GM19438 (cell line): ENCODE measurements around the gene TRAPPC6A.

Experiments
- ATAC-seq: cut with Tn5 transposase; IDR thresholded peaks from one replicate; pipeline ENCODE4 v1.9.1; 2021; ENCODE audit warnings: low read depth; ENCODE audit not compliant: unreplicated experiment

Gene TRAPPC6A

GRCh38 chr19:45186509-45187334 lies 8.7 kb upstream of the TRAPPC6A start:
- no peak for ATAC-seq

GRCh38 chr19:45184115-45184514 lies 6.1 kb upstream of the TRAPPC6A start:
- no peak for ATAC-seq

- no peak for ATAC-seq
These were observed 4.7 kb upstream of the TRAPPC6A start for GRCh38 chr19:45182758-45183157.

- no peak for ATAC-seq
These were observed 2.9 kb upstream of the TRAPPC6A start for GRCh38 chr19:45180936-45181335.

- ATAC-seq = no peak
These were observed 1.9 kb upstream of the TRAPPC6A start for GRCh38 chr19:45179892-45180370.

GRCh38 chr19:45179072-45179891 lies 1.2 kb upstream of the TRAPPC6A start:
- ATAC-seq = no peak

GRCh38 chr19:45178262-45179071 lies 430 bp upstream of the TRAPPC6A start, which contains the start of gene BLOC1S3:
Gene BLOC1S3, plus strand, starts transcription at chr19:45178784. Its CDS starts 513 bp downstream, at chr19:45179297.
- ATAC-seq = peak; percentile 83

GRCh38 chr19:45175515-45176345 lies 2.3 kb downstream of the TRAPPC6A start:
- no peak for ATAC-seq

GRCh38 chr19:45173816-45174215 lies 4.2 kb downstream of the TRAPPC6A start:
- no peak for ATAC-seq

GRCh38 chr19:45172611-45173208 lies 5.3 kb downstream of the TRAPPC6A start:
- no peak for ATAC-seq

GRCh38 chr19:45172173-45172572 lies 5.9 kb downstream of the TRAPPC6A start:
- ATAC-seq = no peak

GRCh38 chr19:45171211-45171623 lies 6.8 kb downstream of the TRAPPC6A start:
- no peak for ATAC-seq

- ATAC-seq = no peak
These were observed 7.6 kb downstream of the TRAPPC6A start for GRCh38 chr19:45170146-45171106.

- ATAC-seq = no peak
These were observed 8.4 kb downstream of the TRAPPC6A start for GRCh38 chr19:45169602-45170001.

- no peak for ATAC-seq
These were observed 9.2 kb downstream of the TRAPPC6A start for GRCh38 chr19:45168767-45169351.

- ATAC-seq = no peak
These were observed 11.2 kb downstream of the TRAPPC6A start for GRCh38 chr19:45166723-45167252.

GRCh38 chr19:45164577-45165335 lies 13.3 kb downstream of the TRAPPC6A start:
- peak; percentile 77 for ATAC-seq
